Liver (tissue), 9 donors: Measurements from ENCODE around the gene TTC39C. TPM values are rescaled to one million over a fixed set of nuclear protein-coding genes. Genes with fewer than 3 reads are reported as not detected.

Experiments
- DNase-seq: peaks from one replicate; pipeline ENCODE4 v3.0.0-alpha.2; 2017; ENCODE audit warnings: low spot score
- H3K27ac ChIP-seq, 2 donors: one replicate each; pipeline ENCODE4 v1.7.0; 2013; ENCODE audit warnings: inconsistent platforms in 2 of 2, low read length in 2 of 2, control low read depth in 1 of 2, low read depth in 1 of 2, mild to moderate bottlenecking in 1 of 2
- H3K27me3 ChIP-seq, 4 donors: one replicate each; pipeline versions ENCODE4 v1.6.1 to v1.7.0; 2013; ENCODE audit warnings: low read length in 3 of 4, inconsistent platforms in 1 of 4, mild to moderate bottlenecking in 1 of 4, moderate library complexity in 1 of 4; ENCODE audit not compliant: control insufficient read depth in 4 of 4, insufficient read depth in 4 of 4
- H3K36me3 ChIP-seq, 4 donors: one replicate each; pipeline versions ENCODE4 v1.6.1 to v1.7.0; 2013; ENCODE audit warnings: low read length in 3 of 4, mild to moderate bottlenecking in 3 of 4, low read depth in 1 of 4, moderate library complexity in 1 of 4; ENCODE audit not compliant: control insufficient read depth in 4 of 4, insufficient read depth in 3 of 4
- H3K4me1 ChIP-seq, 4 donors: one replicate each; pipeline versions ENCODE4 v1.6.1 to v1.7.0; 2013; ENCODE audit warnings: low read length in 3 of 4, mild to moderate bottlenecking in 3 of 4, moderate library complexity in 1 of 4; ENCODE audit not compliant: control insufficient read depth in 4 of 4, insufficient read depth in 4 of 4
- H3K4me3 ChIP-seq, 3 donors: one replicate each; pipeline versions ENCODE4 v1.6.1 to v1.7.0; 2013; ENCODE audit warnings: low read length in 3 of 3, control low read depth in 1 of 3, low read depth in 1 of 3, mild to moderate bottlenecking in 1 of 3
- H3K9ac ChIP-seq, 2 donors: one replicate each; pipeline ENCODE4 v1.7.0; 2013; ENCODE audit warnings: low read length in 2 of 2, mild to moderate bottlenecking in 2 of 2, moderate library complexity in 2 of 2, control low read depth in 1 of 2, low read depth in 1 of 2
- H3K9me3 ChIP-seq, 4 donors: one replicate each; pipeline versions ENCODE4 v1.6.1 to v1.7.0; 2013; ENCODE audit warnings: low read length in 3 of 4; ENCODE audit not compliant: control insufficient read depth in 4 of 4
- ATF3 ChIP-seq: IDR thresholded peaks from 2 replicates; pipeline ENCODE4 v1.6.1; 2016; ENCODE audit warnings: antibody characterized with exemption
- CTCF ChIP-seq: fragments of 150-350 bp; IDR thresholded peaks from 2 replicates; pipeline ENCODE4 v1.5.1; 2017; ENCODE audit warnings: improper control_type of control experiment, low read depth, low read length; ENCODE audit not compliant: missing input control
- EGR1 ChIP-seq, 2 donors: IDR thresholded peaks; 2 replicates each; pipeline ENCODE4 v1.6.1; 2016 to 2018; ENCODE audit warnings: antibody characterized with exemption in 2 of 2, low read depth in 2 of 2
- FOXA1 ChIP-seq: IDR thresholded peaks from 2 replicates; pipeline ENCODE4 v1.6.1; 2016; ENCODE audit warnings: antibody characterized with exemption
- FOXA2 ChIP-seq: IDR thresholded peaks from 2 replicates; pipeline ENCODE4 v1.6.1; 2016; ENCODE audit warnings: antibody characterized with exemption
- HNF4A ChIP-seq, 2 donors: conservative IDR thresholded peaks; 2 replicates each; pipeline ENCODE4 v1.6.1; 2016; ENCODE audit warnings: antibody characterized with exemption in 2 of 2, mild to moderate bottlenecking in 2 of 2
- JUND ChIP-seq, 2 donors: IDR thresholded peaks; 2 replicates each; pipeline ENCODE4 v1.6.1; 2016; ENCODE audit warnings: antibody characterized with exemption in 2 of 2
- RXRA ChIP-seq, 2 donors: IDR thresholded peaks; 2 replicates each; pipeline ENCODE4 v1.6.1; 2017 to 2018; ENCODE audit warnings: antibody characterized with exemption in 2 of 2, mild to moderate bottlenecking in 1 of 2
- TAF1 ChIP-seq: conservative IDR thresholded peaks from 2 replicates; pipeline ENCODE4 v1.6.1; 2016; ENCODE audit warnings: antibody characterized with exemption, mild to moderate bottlenecking
- YY1 ChIP-seq: IDR thresholded peaks from 2 replicates; pipeline ENCODE4 v1.6.1; 2016; ENCODE audit warnings: antibody characterized with exemption, mild to moderate bottlenecking
- WGBS: extraction: QIAGEN DNeasy Blood & Tissue Kit; methylation state at CpG from one replicate; pipeline ENCODE4 v1.1.7; 2013; 5-methylcytosine and 5-hydroxymethylcytosine counted together
- polyA plus RNA-seq, 2 donors: library from polyadenylated mRNA; stranded (reverse) in 1 of 2; unstranded in 1 of 2; fragments of 200-250 nt in 1 of 2; fragments of >200 nt in 1 of 2; fragmentation: Nextera tagmentation in 1 of 2; extraction: Ambion mirVana in 1 of 2; gene quantifications; one replicate each; pipeline versions ENCODE4 v1.2.1 to v1.2.3, GENCODE V29; 2013 to 2015
- total RNA-seq, 2 donors: library from RNA; depleted of rRNA; stranded (reverse); fragments of >200 nt; gene quantifications; one replicate each; pipeline ENCODE4 v1.2.3, GENCODE V29; 2014
- TF ChIP-seq, protein P1 (sequence below): IDR thresholded peaks from 2 replicates; pipeline ENCODE4 v1.6.1; 2016; ENCODE audit warnings: antibody characterized with exemption
- TF ChIP-seq, protein P2 (sequence below): IDR thresholded peaks from 2 replicates; pipeline ENCODE4 v1.6.1; 2016; ENCODE audit warnings: antibody characterized with exemption
- TF ChIP-seq, protein P3 (sequence below): IDR thresholded peaks from 2 replicates; pipeline ENCODE4 v1.6.1; 2016; ENCODE audit warnings: antibody characterized with exemption, mild to moderate bottlenecking
- donor health status: healthy.
- donor health status: healthy.
- donor health status: healthy.
- donor health status: healthy.
- donor health status: healthy.

The TTC39C gene
- total and polyA plus RNA-seq, 4 donors: 22.8 to 55.1 (median 38.6) TPM

GRCh38 chr18:24127735-24128134 lies 113.2 kb downstream of the TTC39C start:
- DNase-seq: no peak
- no peak overlapping the region for H3K27ac ChIP-seq
- peaks cover 12 to 73% (median 65%) of the 10 kb centered on the region in 4 donors for H3K36me3 ChIP-seq
- no peaks in the 10 kb centered on the region for H3K9me3 ChIP-seq
- peak in 1 of 2 donors; percentile 8 for TF ChIP-seq RXRA (IDR thresholded peaks at IDR 0.05)
- TF ChIP-seq TAF1: no peak
- H3K4me1 ChIP-seq: no peaks in the 10 kb centered on the region
- no peak overlapping the region for H3K9ac ChIP-seq
- WGBS: 66% methylated on average over 3 of the region's 3 CpGs
- no peaks in the 10 kb centered on the region for H3K27me3 ChIP-seq
- H3K4me3 ChIP-seq: no peak overlapping the region

GRCh38 chr18:24128700-24129099 lies 114.1 kb downstream of the TTC39C start:
- Histone ChIP-seq H3K4me3 (no peak overlapping the region), H3K4me1 (no peaks in the 10 kb centered on the region), H3K27ac (no peak overlapping the region), H3K9me3 (no peaks in the 10 kb centered on the region), H3K9ac (no peak overlapping the region), H3K36me3 (peaks cover 12 to 78% (median 68%) of the 10 kb centered on the region in 4 donors), H3K27me3 (no peaks in the 10 kb centered on the region)
- TF ChIP-seq FOXA1: no peak
- TF ChIP-seq HNF4A (conservative IDR thresholded peaks at IDR 0.05): no peak
- TF ChIP-seq YY1: no peak
- TF ChIP-seq CTCF: no peak
- no peak for TF ChIP-seq ATF3
- TF ChIP-seq, protein P1, sequence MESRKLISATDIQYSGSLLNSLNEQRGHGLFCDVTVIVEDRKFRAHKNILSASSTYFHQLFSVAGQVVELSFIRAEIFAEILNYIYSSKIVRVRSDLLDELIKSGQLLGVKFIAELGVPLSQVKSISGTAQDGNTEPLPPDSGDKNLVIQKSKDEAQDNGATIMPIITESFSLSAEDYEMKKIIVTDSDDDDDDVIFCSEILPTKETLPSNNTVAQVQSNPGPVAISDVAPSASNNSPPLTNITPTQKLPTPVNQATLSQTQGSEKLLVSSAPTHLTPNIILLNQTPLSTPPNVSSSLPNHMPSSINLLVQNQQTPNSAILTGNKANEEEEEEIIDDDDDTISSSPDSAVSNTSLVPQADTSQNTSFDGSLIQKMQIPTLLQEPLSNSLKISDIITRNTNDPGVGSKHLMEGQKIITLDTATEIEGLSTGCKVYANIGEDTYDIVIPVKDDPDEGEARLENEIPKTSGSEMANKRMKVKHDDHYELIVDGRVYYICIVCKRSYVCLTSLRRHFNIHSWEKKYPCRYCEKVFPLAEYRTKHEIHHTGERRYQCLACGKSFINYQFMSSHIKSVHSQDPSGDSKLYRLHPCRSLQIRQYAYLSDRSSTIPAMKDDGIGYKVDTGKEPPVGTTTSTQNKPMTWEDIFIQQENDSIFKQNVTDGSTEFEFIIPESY: no peak
- TF ChIP-seq, protein P2, sequence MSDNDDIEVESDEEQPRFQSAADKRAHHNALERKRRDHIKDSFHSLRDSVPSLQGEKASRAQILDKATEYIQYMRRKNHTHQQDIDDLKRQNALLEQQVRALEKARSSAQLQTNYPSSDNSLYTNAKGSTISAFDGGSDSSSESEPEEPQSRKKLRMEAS: no peak
- TF ChIP-seq RXRA (IDR thresholded peaks at IDR 0.05): no peak
- TF ChIP-seq JUND (IDR thresholded peaks at IDR 0.05): no peak
- TF ChIP-seq EGR1 (IDR thresholded peaks at IDR 0.05; ENCODE audit: low read depth in 2 of 2): no peak
- TF ChIP-seq, protein P3, sequence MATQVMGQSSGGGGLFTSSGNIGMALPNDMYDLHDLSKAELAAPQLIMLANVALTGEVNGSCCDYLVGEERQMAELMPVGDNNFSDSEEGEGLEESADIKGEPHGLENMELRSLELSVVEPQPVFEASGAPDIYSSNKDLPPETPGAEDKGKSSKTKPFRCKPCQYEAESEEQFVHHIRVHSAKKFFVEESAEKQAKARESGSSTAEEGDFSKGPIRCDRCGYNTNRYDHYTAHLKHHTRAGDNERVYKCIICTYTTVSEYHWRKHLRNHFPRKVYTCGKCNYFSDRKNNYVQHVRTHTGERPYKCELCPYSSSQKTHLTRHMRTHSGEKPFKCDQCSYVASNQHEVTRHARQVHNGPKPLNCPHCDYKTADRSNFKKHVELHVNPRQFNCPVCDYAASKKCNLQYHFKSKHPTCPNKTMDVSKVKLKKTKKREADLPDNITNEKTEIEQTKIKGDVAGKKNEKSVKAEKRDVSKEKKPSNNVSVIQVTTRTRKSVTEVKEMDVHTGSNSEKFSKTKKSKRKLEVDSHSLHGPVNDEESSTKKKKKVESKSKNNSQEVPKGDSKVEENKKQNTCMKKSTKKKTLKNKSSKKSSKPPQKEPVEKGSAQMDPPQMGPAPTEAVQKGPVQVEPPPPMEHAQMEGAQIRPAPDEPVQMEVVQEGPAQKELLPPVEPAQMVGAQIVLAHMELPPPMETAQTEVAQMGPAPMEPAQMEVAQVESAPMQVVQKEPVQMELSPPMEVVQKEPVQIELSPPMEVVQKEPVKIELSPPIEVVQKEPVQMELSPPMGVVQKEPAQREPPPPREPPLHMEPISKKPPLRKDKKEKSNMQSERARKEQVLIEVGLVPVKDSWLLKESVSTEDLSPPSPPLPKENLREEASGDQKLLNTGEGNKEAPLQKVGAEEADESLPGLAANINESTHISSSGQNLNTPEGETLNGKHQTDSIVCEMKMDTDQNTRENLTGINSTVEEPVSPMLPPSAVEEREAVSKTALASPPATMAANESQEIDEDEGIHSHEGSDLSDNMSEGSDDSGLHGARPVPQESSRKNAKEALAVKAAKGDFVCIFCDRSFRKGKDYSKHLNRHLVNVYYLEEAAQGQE: no peak
- no peak for TF ChIP-seq TAF1
- TF ChIP-seq FOXA2: no peak
- 88% methylated on average over 4 of the region's 4 CpGs for WGBS
- no peak for DNase-seq
